Measurements from ENCODE around the gene ING3. TPM values are rescaled to one million over a fixed set of nuclear protein-coding genes. Genes with fewer than 3 reads are reported as not detected.

Gene ING3
- total and polyA plus RNA-seq, 2 of the 13 experiments (the other 11 are each of a cell fraction or from before 2014, with no cell fraction given) = 6.9 to 12.8 TPM

DNA sequence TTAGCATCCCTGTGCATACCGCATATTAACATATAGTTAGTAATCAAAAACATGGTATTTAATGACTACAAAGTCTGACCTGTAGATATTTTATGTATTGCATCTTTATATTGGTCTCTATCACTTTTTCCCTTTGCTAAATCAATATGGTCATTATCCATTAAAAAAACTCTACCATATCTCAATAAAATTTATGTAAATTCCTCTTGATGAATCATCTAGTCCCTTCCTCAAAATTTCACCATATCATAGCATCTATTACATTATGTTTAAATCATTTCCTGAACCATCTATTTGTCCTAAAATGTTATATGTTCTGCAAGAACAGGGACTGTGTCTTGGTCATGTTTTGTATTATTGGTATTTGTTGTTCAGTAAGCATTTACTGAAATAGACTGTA, 7.7 kb upstream of the ING3 start:
- no TSS peak for BruUV-seq (replicated peaks)
- Histone ChIP-seq H4K20me1 (ENCODE audit: insufficient read depth, low read length) (no peaks in the 10 kb centered on the region), H2AFZ (ENCODE audit: low read length) (no peak overlapping the region), H3K9me3 (ENCODE audit: low read length) (no peaks in the 10 kb centered on the region), H3K4me2 (ENCODE audit: low read depth, low read length) (no peak overlapping the region), H3K4me3 (replicated peaks in 1 of 3; ENCODE audit: insufficient read depth in 1 of 3, low read depth in 2 of 3, low read length in 3 of 3) (no peak overlapping the region), H3K36me3 (replicated peaks in 1 of 2; ENCODE audit: control insufficient read depth in 1 of 2, insufficient read depth in 2 of 2, low read length in 2 of 2) (no peaks in the 10 kb centered on the region), H3K9ac (ENCODE audit: insufficient read depth, low read depth, low read length) (no peak overlapping the region), H3K27me3 (ENCODE audit: control insufficient read depth in 1 of 2, insufficient read depth in 2 of 2, low read length in 2 of 2) (no peaks in the 10 kb centered on the region), H3K79me2 (ENCODE audit: insufficient read depth, low read length) (no peaks in the 10 kb centered on the region), H3K4me1 (ENCODE audit: insufficient read depth, low read length) (no peaks in the 10 kb centered on the region), H3K27ac (ENCODE audit: extremely low read length, insufficient read depth, low read length) (no peak overlapping the region)
- no peak for ATAC-seq
- DNase-seq (ENCODE audit: low spot score) = no peak
- ChIA-PET POLR2A (no interaction called here), CTCF (ENCODE audit: low intra/inter-chr PET ratio, low total read pairs) (no interaction called here)
- WGBS (ENCODE audit: low lambda C conversion rate) = 0% methylated on average over 1 of the region's 1 CpG
- no peak for FAIRE-seq
- no peak for TF ChIP-seq NFKB2 (CRISPR knock-in tag; IDR thresholded peaks at IDR 0.05; ENCODE audit: borderline replicate concordance)
- TF ChIP-seq CEBPB (IDR thresholded peaks at IDR 0.05; ENCODE audit: borderline replicate concordance, low read depth, low read length) = no peak
- no peak for TF ChIP-seq ZNF30 (CRISPR knock-in tag; IDR thresholded peaks at IDR 0.05)
- TF ChIP-seq ZNF335 (CRISPR knock-in tag; IDR thresholded peaks at IDR 0.05) = no peak
- no peak for TF ChIP-seq KDM4B (CRISPR knock-in tag; IDR thresholded peaks at IDR 0.05)
- TF ChIP-seq YEATS4 (CRISPR knock-in tag; IDR thresholded peaks at IDR 0.05; ENCODE audit: borderline replicate concordance) = no peak
- TF ChIP-seq NFYC (CRISPR knock-in tag; IDR thresholded peaks at IDR 0.05) = no peak
- TF ChIP-seq, protein P1, sequence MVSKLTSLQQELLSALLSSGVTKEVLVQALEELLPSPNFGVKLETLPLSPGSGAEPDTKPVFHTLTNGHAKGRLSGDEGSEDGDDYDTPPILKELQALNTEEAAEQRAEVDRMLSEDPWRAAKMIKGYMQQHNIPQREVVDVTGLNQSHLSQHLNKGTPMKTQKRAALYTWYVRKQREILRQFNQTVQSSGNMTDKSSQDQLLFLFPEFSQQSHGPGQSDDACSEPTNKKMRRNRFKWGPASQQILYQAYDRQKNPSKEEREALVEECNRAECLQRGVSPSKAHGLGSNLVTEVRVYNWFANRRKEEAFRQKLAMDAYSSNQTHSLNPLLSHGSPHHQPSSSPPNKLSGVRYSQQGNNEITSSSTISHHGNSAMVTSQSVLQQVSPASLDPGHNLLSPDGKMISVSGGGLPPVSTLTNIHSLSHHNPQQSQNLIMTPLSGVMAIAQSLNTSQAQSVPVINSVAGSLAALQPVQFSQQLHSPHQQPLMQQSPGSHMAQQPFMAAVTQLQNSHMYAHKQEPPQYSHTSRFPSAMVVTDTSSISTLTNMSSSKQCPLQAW (CRISPR knock-in tag; IDR thresholded peaks at IDR 0.05) = no peak
- no peak for TF ChIP-seq HNRNPH1 (optimal IDR thresholded peaks at IDR 0.05; ENCODE audit: low read depth, low read length)
- TF ChIP-seq KDM5A (IDR thresholded peaks at IDR 0.05; ENCODE audit: borderline replicate concordance, low read length) = no peak
- TF ChIP-seq ZFY (CRISPR knock-in tag; IDR thresholded peaks at IDR 0.05) = no peak
- TF ChIP-seq ZNF839 (CRISPR knock-in tag; IDR thresholded peaks at IDR 0.05; ENCODE audit: borderline replicate concordance) = no peak
- TF ChIP-seq ZNF367 (CRISPR knock-in tag; IDR thresholded peaks at IDR 0.05; ENCODE audit: borderline replicate concordance) = no peak
- TF ChIP-seq, protein P2, sequence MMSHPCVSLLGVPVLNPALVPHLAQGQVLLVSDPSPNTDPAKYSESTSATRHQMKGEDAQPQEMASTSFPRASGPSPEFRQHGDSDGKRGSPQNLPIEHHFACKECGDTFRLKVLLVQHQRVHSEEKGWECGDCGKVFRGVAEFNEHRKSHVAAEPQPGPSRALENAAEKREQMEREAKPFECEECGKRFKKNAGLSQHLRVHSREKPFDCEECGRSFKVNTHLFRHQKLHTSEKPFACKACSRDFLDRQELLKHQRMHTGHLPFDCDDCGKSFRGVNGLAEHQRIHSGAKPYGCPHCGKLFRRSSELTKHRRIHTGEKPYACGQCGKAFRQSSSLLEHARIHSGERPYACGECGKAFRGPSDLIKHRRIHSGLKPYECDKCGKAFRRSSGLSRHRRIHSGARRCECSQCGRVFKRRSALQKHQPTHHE (CRISPR knock-in tag; IDR thresholded peaks at IDR 0.05; ENCODE audit: borderline replicate concordance) = no peak
- no peak for TF ChIP-seq ZNF616 (CRISPR knock-in tag; IDR thresholded peaks at IDR 0.05; ENCODE audit: low read depth)
- no peak for TF ChIP-seq SOX6 (IDR thresholded peaks at IDR 0.05)
- TF ChIP-seq SOX6 (CRISPR knock-in tag; IDR thresholded peaks at IDR 0.05) = no peak
- no peak for TF ChIP-seq HNF4A (CRISPR knock-in tag; IDR thresholded peaks at IDR 0.05)
- no peak for TF ChIP-seq FOXA1 (IDR thresholded peaks at IDR 0.05)
- TF ChIP-seq FOXA1 (CRISPR knock-in tag; IDR thresholded peaks at IDR 0.05) = no peak
- TF ChIP-seq ZSCAN31 (CRISPR knock-in tag; IDR thresholded peaks at IDR 0.05; ENCODE audit: low read depth) = no peak
- no peak for TF ChIP-seq HMGA1 (CRISPR knock-in tag; conservative IDR thresholded peaks at IDR 0.05)
- intact Hi-C loops (cut with micrococcal nuclease; ENCODE audit: unreplicated experiment) = no loop called here
- in situ Hi-C loops (cut with HindIII; ENCODE audit: extremely low pct_ligation_motif_present, low pct_unique_long_range_greater_than_20kb) = no loop called here
